Loucy (cell line): ENCODE data around the gene RING1.

ENCODE experiments used
- H2AFZ ChIP-seq: fragments of 200-600 bp; sonication (generic); 2 replicates; pipeline ENCODE4 v1.6.0; 2016; ENCODE audit warnings: antibody characterized with exemption, mild to moderate bottlenecking, low read length, moderate library complexity
- H3F3A ChIP-seq: fragments of 200-600 bp; 2 replicates; pipeline ENCODE4 v1.6.0; 2016; ENCODE audit warnings: antibody characterized with exemption, low read depth, mild to moderate bottlenecking
- H3K27me3 ChIP-seq: fragments of 200-600 bp; sonication (generic); 2 replicates; pipeline ENCODE4 v1.6.1; 2014; ENCODE audit warnings: low read length, mild to moderate bottlenecking; ENCODE audit not compliant: insufficient read depth, poor library complexity, severe bottlenecking
- H3K36me3 ChIP-seq: fragments of 200-600 bp; sonication (generic); 2 replicates; pipeline ENCODE4 v1.6.1; 2016; ENCODE audit warnings: low read length; ENCODE audit not compliant: insufficient read depth
- H3K4me1 ChIP-seq: fragments of 200-600 bp; sonication (generic); 2 replicates; pipeline ENCODE4 v1.5.1; 2014; ENCODE audit warnings: low read length, mild to moderate bottlenecking; ENCODE audit not compliant: insufficient read depth, poor library complexity, severe bottlenecking
- H3K4me2 ChIP-seq: fragments of 200-600 bp; sonication (generic); 2 replicates; pipeline ENCODE4 v1.6.0; 2014; ENCODE audit warnings: antibody characterized with exemption, low read length, low read depth, mild to moderate bottlenecking; ENCODE audit not compliant: poor library complexity, severe bottlenecking
- H3K4me3 ChIP-seq: fragments of 200-600 bp; sonication (generic); 2 replicates; pipeline ENCODE4 v1.5.1; 2014; ENCODE audit warnings: low read length, mild to moderate bottlenecking, mixed read lengths; ENCODE audit not compliant: poor library complexity, severe bottlenecking
- H3K79me2 ChIP-seq: fragments of 200-600 bp; sonication (generic); 2 replicates; pipeline ENCODE4 v1.6.1; 2014; ENCODE audit warnings: low read length; ENCODE audit not compliant: insufficient read depth
- H3K9ac ChIP-seq: fragments of 200-600 bp; sonication (generic); 2 replicates; pipeline ENCODE4 v1.6.0; 2014; ENCODE audit warnings: mild to moderate bottlenecking, low read depth, low read length, moderate library complexity; ENCODE audit not compliant: poor library complexity, severe bottlenecking
- H3K9me2 ChIP-seq: fragments of 200-600 bp; sonication (generic); replicated peaks from 2 replicates; pipeline ENCODE4 v1.6.1; 2016; ENCODE audit warnings: low read depth, low read length, mixed read lengths
- H3K9me3 ChIP-seq: fragments of 200-600 bp; sonication (generic); 2 replicates; pipeline ENCODE4 v1.6.1; 2014; ENCODE audit warnings: mild to moderate bottlenecking, antibody characterized with exemption, low read length, low read depth; ENCODE audit not compliant: insufficient read depth
- H4K20me1 ChIP-seq: fragments of 200-600 bp; sonication (generic); 2 replicates; pipeline ENCODE4 v1.6.0; 2014; ENCODE audit warnings: antibody characterized with exemption, low read length, mild to moderate bottlenecking; ENCODE audit not compliant: insufficient read depth, poor library complexity, severe bottlenecking
- CTCF ChIP-seq: fragments of 200-600 bp; sonication (generic); conservative IDR thresholded peaks from 2 replicates; pipeline ENCODE4 v1.5.1; 2014; ENCODE audit warnings: mild to moderate bottlenecking, antibody characterized with exemption, low read length
- EZH2phosphoT487 ChIP-seq: fragments of 200-600 bp; IDR thresholded peaks from 2 replicates; pipeline ENCODE4 v1.6.1; 2018; ENCODE audit warnings: antibody characterized with exemption, mild to moderate bottlenecking, moderate library complexity, borderline replicate concordance

The RING1 gene

GRCh38 chr6:33192105-33192646 lies 16.1 kb upstream of the RING1 start, which contains the start of gene COL11A2:
COL11A2 (minus strand) TSS chr6:33192467; CDS start chr6:33192240, 227 bp downstream.
- TF ChIP-seq EZH2phosphoT487 (no peak), CTCF (no peak)
- peaks cover 30% of the 10 kb centered on the region; the same call in 1 of the 2 replicates for H3K36me3 ChIP-seq
- no peaks in the 10 kb centered on the region for H3K9me2 ChIP-seq
- no peaks in the 10 kb centered on the region for H3K9me3 ChIP-seq
- H3K4me3 ChIP-seq = no peak within 1 kb of the TSS
- H4K20me1 ChIP-seq = peaks cover 12% of the 10 kb centered on the region
- no peak within 1 kb of the TSS for H2AFZ ChIP-seq
- no peak within 1 kb of the TSS for H3K4me2 ChIP-seq
- H3K27me3 ChIP-seq = peaks cover 13% of the 10 kb centered on the region
- H3F3A ChIP-seq = no peaks in the 10 kb centered on the region
- H3K9ac ChIP-seq = no peak within 1 kb of the TSS
- H3K4me1 ChIP-seq = peaks cover 3% of the 10 kb centered on the region
- H3K79me2 ChIP-seq = peaks cover 10% of the 10 kb centered on the region

GRCh38 chr6:33192671-33193602 lies 15.4 kb upstream of the RING1 start:
- no peaks in the 10 kb centered on the region for H3F3A ChIP-seq
- peaks cover 18% of the 10 kb centered on the region for H4K20me1 ChIP-seq
- no peaks in the 10 kb centered on the region for H3K9me2 ChIP-seq
- TF ChIP-seq EZH2phosphoT487 (no peak), CTCF (no peak)
- no peak overlapping the region for H2AFZ ChIP-seq
- peaks cover 10% of the 10 kb centered on the region for H3K27me3 ChIP-seq
- H3K4me2 ChIP-seq = no peak overlapping the region
- peaks cover 17% of the 10 kb centered on the region for H3K79me2 ChIP-seq
- peaks cover 10% of the 10 kb centered on the region for H3K4me1 ChIP-seq
- peaks cover 32% of the 10 kb centered on the region; the same call in 1 of the 2 replicates for H3K36me3 ChIP-seq
- H3K9me3 ChIP-seq = no peaks in the 10 kb centered on the region
- no peak overlapping the region for H3K9ac ChIP-seq
- H3K4me3 ChIP-seq = no peak overlapping the region

- Histone ChIP-seq H3K4me2 (no peak overlapping the region), H4K20me1 (peaks cover 25% of the 10 kb centered on the region), H3K27me3 (peaks cover 3% of the 10 kb centered on the region), H3K79me2 (peaks cover 24% of the 10 kb centered on the region), H3K36me3 (peaks cover 32% of the 10 kb centered on the region; the same call in 1 of the 2 replicates), H3K4me1 (peaks cover 16% of the 10 kb centered on the region), H3F3A (0 out of 2 replicates have a peak, but pooled peaks cover 3% of the 10 kb centered on the region), H2AFZ (no peak overlapping the region), H3K9me2 (no peaks in the 10 kb centered on the region), H3K4me3 (no peak overlapping the region), H3K9me3 (no peaks in the 10 kb centered on the region), H3K9ac (no peak overlapping the region)
- TF ChIP-seq CTCF = no peak
- no peak for TF ChIP-seq EZH2phosphoT487
Measured at GRCh38 chr6:33193619-33194018, 14.7 kb upstream of the RING1 start.
